Panc1 (cell line): ENCODE measurements around the gene SBK2. TPM values are rescaled to one million over a fixed set of nuclear protein-coding genes. Genes with fewer than 3 reads are reported as not detected.

ENCODE experiments used
- ATAC-seq: fragments of 200-7000 bp; cut with Tn5 transposase; 2 replicates; pipeline ENCODE4 v1.9.1; 2020; ENCODE audit warnings: mild to moderate bottlenecking, moderate library complexity
- BruUV-seq: library from RNA; stranded (reverse); fragments of 400-500 nt; replicated peaks from 2 replicates; lab custom pipeline; 2021; lab: Mats Ljungman, UMichigan
- CTCF ChIA-PET: fragments of 300-600 bp; sonication (Branson Sonifier 250); formaldehyde crosslinking; loops from one replicate; lab custom pipeline; 2022; ENCODE audit warnings: antibody characterized with exemption; lab: Charles Lee
- POLR2A ChIA-PET: fragments of 300-600 bp; sonication (Branson Sonifier 250); formaldehyde crosslinking; loops from one replicate; lab custom pipeline; 2022; ENCODE audit warnings: antibody characterized with exemption; lab: Charles Lee
- DNase-seq: peaks from one replicate; pipeline ENCODE4 v3.0.0-alpha.2; 2010; ENCODE audit warnings: low read depth, low spot score
- H3K27ac ChIP-seq: 2 replicates; pipeline ENCODE4 v1.5.1; 2011; ENCODE audit warnings: mild to moderate bottlenecking, low read length, inconsistent platforms
- H3K27me3 ChIP-seq: fragments of 200-500 bp; sonication (Bioruptor generic); 2 replicates; pipeline ENCODE4 v1.6.0; 2014; ENCODE audit warnings: low read length, inconsistent platforms; ENCODE audit not compliant: control insufficient read depth, insufficient read depth
- H3K36me3 ChIP-seq: fragments of 200-500 bp; sonication (Bioruptor generic); 2 replicates; pipeline ENCODE4 v1.5.1; 2014; ENCODE audit warnings: inconsistent platforms, mild to moderate bottlenecking, low read length, moderate library complexity; ENCODE audit not compliant: control insufficient read depth, insufficient read depth
- H3K4me1 ChIP-seq: 2 replicates; pipeline ENCODE4 v1.5.1; 2011; ENCODE audit warnings: inconsistent platforms, mild to moderate bottlenecking, low read length, moderate library complexity; ENCODE audit not compliant: control insufficient read depth, insufficient read depth
- H3K4me3 ChIP-seq, 2 experiments: 2 replicates each; pipeline ENCODE4 v1.5.1; 2011 to 2012; ENCODE audit warnings: low read depth in 2 of 2, low read length in 2 of 2, mild to moderate bottlenecking in 2 of 2, inconsistent platforms in 1 of 2, moderate library complexity in 1 of 2
- H3K9me3 ChIP-seq: fragments of 200-500 bp; sonication (Bioruptor generic); 2 replicates; pipeline ENCODE4 v1.5.1; 2014; ENCODE audit warnings: low read depth, mild to moderate bottlenecking, inconsistent platforms, low read length, moderate library complexity; ENCODE audit not compliant: control insufficient read depth, insufficient read depth
- CTCF ChIP-seq: fragments of 450-650 bp; IDR thresholded peaks from 2 replicates; pipeline ENCODE4 v1.5.1; 2017; ENCODE audit warnings: mild to moderate bottlenecking
- POLR2AphosphoS5 ChIP-seq: IDR thresholded peaks from 2 replicates; pipeline ENCODE4 v1.6.1; 2012; ENCODE audit warnings: mild to moderate bottlenecking, low read depth, low read length, moderate library complexity
- REST ChIP-seq, 2 experiments: IDR thresholded peaks; 2 replicates each; pipeline ENCODE4 v1.6.1; 2011 to 2012; ENCODE audit warnings: low read depth in 2 of 2, control low read depth in 1 of 2, low read length in 1 of 2, mild to moderate bottlenecking in 1 of 2, moderate library complexity in 1 of 2; ENCODE audit not compliant: insufficient read depth in 1 of 2
- SIN3A ChIP-seq: IDR thresholded peaks from 2 replicates; pipeline ENCODE4 v1.6.1; 2012; ENCODE audit warnings: low read depth, mild to moderate bottlenecking, low read length, moderate library complexity, borderline replicate concordance; ENCODE audit not compliant: insufficient read depth
- TCF7L2 ChIP-seq: IDR thresholded peaks from 2 replicates; pipeline ENCODE4 v1.6.1; 2011; ENCODE audit warnings: mild to moderate bottlenecking, low read depth, low read length, inconsistent platforms
- in situ Hi-C: cut with HindIII; loops from 2 replicates; pipeline ENCODE4 v1.10.0; 2016; ENCODE audit warnings: low sequenced_read_pairs, low pct_unique_long_range_greater_than_20kb
- intact Hi-C: fragments of 100-400 bp; cut with micrococcal nuclease; formaldehyde crosslinking; loops from one replicate; pipeline ENCODE4 v1.10.0; 2022; ENCODE audit not compliant: unreplicated experiment
- total RNA-seq: library from RNA; stranded (reverse); gene quantifications from one replicate; pipeline ENCODE4 v1.2.1, GENCODE V29; 2021; ENCODE audit not compliant: unreplicated experiment

SBK2 gene
- total RNA-seq, 1 experiment from 2014 or later: 0.69 TPM

- no peak overlapping the region for H3K4me3 ChIP-seq
- no peaks in the 10 kb centered on the region for H3K27me3 ChIP-seq
- no TSS peak for BruUV-seq
- POLR2A ChIA-PET: no interaction called here
- no peak for TF ChIP-seq POLR2AphosphoS5
- no peaks in the 10 kb centered on the region; the same call in 1 of the 2 replicates for H3K9me3 ChIP-seq
- CTCF ChIA-PET: no interaction called here
- intact Hi-C loops (no loop called here), in situ Hi-C loops (no loop called here)
- DNase-seq (no peak), ATAC-seq (peak; percentile 82)
- peaks cover 7% of the 10 kb centered on the region for H3K4me1 ChIP-seq
- H3K36me3 ChIP-seq: no peaks in the 10 kb centered on the region
- no peak overlapping the region for H3K27ac ChIP-seq
Observed at GRCh38 chr19:55563261-55563690, 26.3 kb upstream of the SBK2 start.

GRCh38 chr19:55559684-55560083, 22.8 kb upstream of the SBK2 start:
- TF ChIP-seq CTCF (no peak), SIN3A (no peak), POLR2AphosphoS5 (no peak)
- CTCF ChIA-PET: interaction anchor here (0.6 kb wide), 2 partner anchors 23 to 47 kb away, joined by 3 to 9 read pairs; no protein-coding TSS in a partner anchor
- no peaks in the 10 kb centered on the region for H3K36me3 ChIP-seq
- no peak overlapping the region for H3K4me3 ChIP-seq
- ATAC-seq: no peak
- POLR2A ChIA-PET: no interaction called here
- intact Hi-C loops (no loop called here), in situ Hi-C loops (no loop called here)
- peaks cover 7% of the 10 kb centered on the region for H3K4me1 ChIP-seq
- H3K27me3 ChIP-seq: no peaks in the 10 kb centered on the region
- DNase-seq: no peak
- H3K9me3 ChIP-seq: no peaks in the 10 kb centered on the region; the same call in 1 of the 2 replicates
- no peak overlapping the region for H3K27ac ChIP-seq
- no TSS peak for BruUV-seq

GRCh38 chr19:55554741-55555152, 17.8 kb upstream of the SBK2 start:
- no peaks in the 10 kb centered on the region for H3K27me3 ChIP-seq
- ChIA-PET POLR2A (no interaction called here), CTCF (interaction anchor here (0.5 kb wide), 1 partner anchor 1060 kb away, joined by 4 read pairs; no protein-coding TSS in a partner anchor)
- TF ChIP-seq REST (IDR thresholded peaks at IDR 0.05; ENCODE audit: insufficient read depth in 1 of 2, low read depth in 2 of 2, low read length in 1 of 2) (no peak), POLR2AphosphoS5 (no peak), TCF7L2 (no peak), CTCF (no peak), SIN3A (no peak)
- in situ Hi-C loops (no loop called here), intact Hi-C loops (no loop called here)
- no peak overlapping the region for H3K4me3 ChIP-seq
- peaks cover 15% of the 10 kb centered on the region for H3K4me1 ChIP-seq
- H3K36me3 ChIP-seq: no peaks in the 10 kb centered on the region
- H3K9me3 ChIP-seq: no peaks in the 10 kb centered on the region
- ATAC-seq (no peak), DNase-seq (no peak)
- H3K27ac ChIP-seq: no peak overlapping the region; the same call in 1 of the 2 replicates
- no TSS peak for BruUV-seq
